ENCODE measurements around the gene NT5DC2.

- TF ChIP-seq CTCF (IDR thresholded peaks at IDR 0.05; ENCODE audit: poor library complexity) (no peak), EZH2phosphoT487 (IDR thresholded peaks at IDR 0.05; ENCODE audit: low read depth, severe bottlenecking, unreplicated experiment) (no peak)
Measured at GRCh38 chr3:52521488-52521824, 12.2 kb downstream of the NT5DC2 start.
